Adrenal gland (tissue), 12 donors: Measurements from ENCODE around the gene MS4A13. TPM values are rescaled to one million over a fixed set of nuclear protein-coding genes. Genes with fewer than 3 reads are reported as not detected.
A peak's percentile ranks its signal among the peaks of the same experiment; 100 is the strongest.

Experiments
- DNase-seq, 7 donors: peaks; one replicate each; pipeline ENCODE4 v3.0.0-alpha.2; 2019 to 2020
- H3K27ac ChIP-seq, 5 donors: fragments of 200-600 bp; sonication (generic) in 4 of 5; 1 replicate in 3 of 5; 2 replicates in 2 of 5; pipeline versions ENCODE4 v1.5.1 to v1.8.0; 2016 to 2020; ENCODE audit warnings: mild to moderate bottlenecking in 1 of 5
- H3K27me3 ChIP-seq: fragments of 200-600 bp; 2 replicates; pipeline ENCODE4 v1.8.0; 2021
- H3K36me3 ChIP-seq, 2 donors: fragments of 200-600 bp; replicated peaks in 1 of 2; 1 replicate in 1 of 2; 2 replicates in 1 of 2; pipeline versions ENCODE4 v1.5.1 to v1.8.0; 2018 to 2022
- H3K4me1 ChIP-seq, 2 donors: fragments of 200-600 bp; replicated peaks in 1 of 2; 1 replicate in 1 of 2; 2 replicates in 1 of 2; pipeline versions ENCODE4 v1.5.1 to v1.8.0; 2018 to 2021
- H3K4me3 ChIP-seq, 4 donors: fragments of 200-600 bp; sonication (generic) in 3 of 4; one replicate each; pipeline ENCODE4 v1.5.1; 2016 to 2018
- H3K9me3 ChIP-seq, 3 donors: fragments of 200-600 bp; sonication (generic) in 1 of 3; replicated peaks in 1 of 3; 1 replicate in 2 of 3; 2 replicates in 1 of 3; pipeline versions ENCODE4 v1.5.1 to v1.8.0; 2016 to 2021
- POLR2A ChIP-seq, 2 donors: fragments of 450-650 bp; IDR thresholded peaks; one replicate each; pipeline ENCODE4 v1.6.1; 2017; ENCODE audit warnings: antibody characterized with exemption in 2 of 2, mild to moderate bottlenecking in 2 of 2, moderate library complexity in 1 of 2
- WGBS, 4 donors: extraction: QIAGEN DNeasy Blood & Tissue Kit in 2 of 4; methylation state at CpG; one replicate each; pipeline versions ENCODE4 v1.1.5 to v1.1.7; 2013 to 2017; 5-methylcytosine and 5-hydroxymethylcytosine counted together
- intact Hi-C, 2 donors: fragments of 100-400 bp; cut with DNase I; formaldehyde crosslinking; loops; one replicate each; pipeline versions ENCODE4 v1.14.1 to v1.15.0; 2022 to 2023
- polyA plus RNA-seq, 3 donors: library from polyadenylated mRNA; stranded (reverse); fragments of 200-250 nt in 2 of 3; fragments of 350-450 nt in 1 of 3; fragmentation: Illumina TruSeq in 1 of 3; extraction: RNeasy Lipid Tissue Mini Kit (QIAGEN cat#74804) in 1 of 3; gene quantifications; one replicate each; pipeline ENCODE4 v1.2.3, GENCODE V29; 2013 to 2014
- total RNA-seq, 9 donors: library from RNA; depleted of rRNA in 4 of 9; stranded (reverse); fragments of >200 nt in 4 of 9; fragments of 120-200 nt in 1 of 9; fragmentation: NEBNext Ultra II Directional in 1 of 9; extraction: Animal tissue kit (Norgen Biotek cat#: 25700) in 1 of 9; gene quantifications; one replicate each; pipeline versions ENCODE4 v1.1.0 to v1.2.4, GENCODE V29; 2013 to 2023
- TF ChIP-seq, protein P1 (sequence below), 6 experiments: fragments of 450-650 bp in 4 of 6; fragments of 200-600 bp in 2 of 6; sonication (generic) in 1 of 6; IDR thresholded peaks; 1 replicate in 5 of 6; 2 replicates in 1 of 6; pipeline versions ENCODE4 v1.5.1 to v1.8.0; 2016 to 2021; ENCODE audit warnings: antibody characterized with exemption in 6 of 6, mild to moderate bottlenecking in 2 of 6, moderate library complexity in 1 of 6
- donor health status: healthy with polysubstance abuse.
- donor health status: Bipolar disorder and iron deficiency.
- donor health status: DM: yes; HTN: yes; CAD: no.
- donor health status: DM: no; HTN: no; CAD: no.
- donor health status: DM: no; HTN: no; CAD: no.
- donor health status: DM: yes; HTN: yes; CAD: no.

MS4A13 gene
- total and polyA plus RNA-seq, 12 donors = not detected

GRCh38 chr11:60570970-60571369, 55.8 kb downstream of the MS4A13 start:
- TF ChIP-seq POLR2A (IDR thresholded peaks at IDR 0.05) = no peak
- TF ChIP-seq, protein P1, sequence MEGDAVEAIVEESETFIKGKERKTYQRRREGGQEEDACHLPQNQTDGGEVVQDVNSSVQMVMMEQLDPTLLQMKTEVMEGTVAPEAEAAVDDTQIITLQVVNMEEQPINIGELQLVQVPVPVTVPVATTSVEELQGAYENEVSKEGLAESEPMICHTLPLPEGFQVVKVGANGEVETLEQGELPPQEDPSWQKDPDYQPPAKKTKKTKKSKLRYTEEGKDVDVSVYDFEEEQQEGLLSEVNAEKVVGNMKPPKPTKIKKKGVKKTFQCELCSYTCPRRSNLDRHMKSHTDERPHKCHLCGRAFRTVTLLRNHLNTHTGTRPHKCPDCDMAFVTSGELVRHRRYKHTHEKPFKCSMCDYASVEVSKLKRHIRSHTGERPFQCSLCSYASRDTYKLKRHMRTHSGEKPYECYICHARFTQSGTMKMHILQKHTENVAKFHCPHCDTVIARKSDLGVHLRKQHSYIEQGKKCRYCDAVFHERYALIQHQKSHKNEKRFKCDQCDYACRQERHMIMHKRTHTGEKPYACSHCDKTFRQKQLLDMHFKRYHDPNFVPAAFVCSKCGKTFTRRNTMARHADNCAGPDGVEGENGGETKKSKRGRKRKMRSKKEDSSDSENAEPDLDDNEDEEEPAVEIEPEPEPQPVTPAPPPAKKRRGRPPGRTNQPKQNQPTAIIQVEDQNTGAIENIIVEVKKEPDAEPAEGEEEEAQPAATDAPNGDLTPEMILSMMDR (IDR thresholded peaks at IDR 0.05) = no peak
- Histone ChIP-seq H3K27me3 (no peaks in the 10 kb centered on the region), H3K27ac (no peak overlapping the region), H3K36me3 (no peaks in the 10 kb centered on the region), H3K4me1 (no peaks in the 10 kb centered on the region), H3K4me3 (no peak overlapping the region), H3K9me3 (no peaks in the 10 kb centered on the region)
- intact Hi-C loops = no loop called here
- DNase-seq = no peak
- whole genome bisulfite sequencing, 4 donors = 47 to 71% (median 63%) methylated on average over 1 of the region's 1 CpG

GRCh38 chr11:60589611-60590010, 74.4 kb downstream of the MS4A13 start:
- intact Hi-C loops = no loop called here
- H3K9me3 ChIP-seq = no peaks in the 10 kb centered on the region
- no peaks in the 10 kb centered on the region for H3K27me3 ChIP-seq
- 48 to 76% (median 71%) methylated on average over 2 of the region's 2 CpGs for WGBS, 4 donors
- TF ChIP-seq, protein P1 (IDR thresholded peaks at IDR 0.05) = peak in 1 of 6 experiments; percentile 10
- TF ChIP-seq POLR2A (IDR thresholded peaks at IDR 0.05) = no peak
- no peak for DNase-seq
- no peaks in the 10 kb centered on the region for H3K4me1 ChIP-seq
- no peaks in the 10 kb centered on the region for H3K36me3 ChIP-seq
- H3K27ac ChIP-seq = no peak overlapping the region
- no peak overlapping the region for H3K4me3 ChIP-seq

Other genes starting within 250 kb of the MS4A13 start
- gene MS4A4A, start 234.7 kb upstream of the MS4A13 start, total RNA-seq = 100 to 1,000 TPM in 1 of 9 donors, 10 to 100 TPM in 7, 1 to 10 TPM in 1; 4.0 to 120 (median 65.8) TPM
- gene MS4A4A, start 234.7 kb upstream of the MS4A13 start, polyA plus RNA-seq = 10 to 100 TPM; 19.2 to 33.4 (median 21.8) TPM
- gene MS4A6E, start 188.1 kb upstream of the MS4A13 start, total RNA-seq = not detected
- 10 to 100 TPM in 1 of 3 donors, not detected in 2; 11.2 TPM for gene MS4A6E, start 188.1 kb upstream of the MS4A13 start, polyA plus RNA-seq
- gene MS4A7, start 136.9 kb upstream of the MS4A13 start, total RNA-seq = 100 to 1,000 TPM in 1 of 9 donors, 10 to 100 TPM in 7, 1 to 10 TPM in 1; 7.8 to 131 (median 74.4) TPM
- gene MS4A7, start 136.9 kb upstream of the MS4A13 start, polyA plus RNA-seq = 10 to 100 TPM; 17.5 to 38.1 (median 18.9) TPM
- gene MS4A14, start 118.9 kb upstream of the MS4A13 start, total RNA-seq = 1 to 10 TPM in 7 of 9 donors, under 1 TPM in 2; 0.44 to 4.4 (median 1.8) TPM
- gene MS4A14, start 118.9 kb upstream of the MS4A13 start, polyA plus RNA-seq = 1 to 10 TPM; 1.5 to 6.0 (median 4.9) TPM
- gene MS4A5, start 85.8 kb upstream of the MS4A13 start, total RNA-seq = not detected
- not detected for gene MS4A5, start 85.8 kb upstream of the MS4A13 start, polyA plus RNA-seq
- 1 to 10 TPM in 1 of 9 donors, under 1 TPM in 6, not detected in 2; 0.07 to 1.0 (median 0.54) TPM for gene MS4A1, start 59.5 kb upstream of the MS4A13 start, total RNA-seq
- under 1 TPM; 0.30 to 0.71 (median 0.40) TPM for gene MS4A1, start 59.5 kb upstream of the MS4A13 start, polyA plus RNA-seq
- gene MS4A12, start 22.6 kb upstream of the MS4A13 start, total RNA-seq = not detected
- not detected for gene MS4A12, start 22.6 kb upstream of the MS4A13 start, polyA plus RNA-seq
- under 1 TPM in 2 of 9 donors, not detected in 7; 0.46 to 0.67 TPM for gene MS4A8, start 184.2 kb downstream of the MS4A13 start, total RNA-seq
- 1 to 10 TPM in 2 of 3 donors, under 1 TPM in 1; 0.27 to 2.0 (median 1.5) TPM for gene MS4A8, start 184.2 kb downstream of the MS4A13 start, polyA plus RNA-seq
- not detected for gene MS4A18, start 209.3 kb downstream of the MS4A13 start, total RNA-seq
- gene MS4A18, start 209.3 kb downstream of the MS4A13 start, polyA plus RNA-seq = not detected
- gene MS4A15, start 241.5 kb downstream of the MS4A13 start, total RNA-seq = under 1 TPM in 2 of 9 donors, not detected in 7; 0.25 to 0.28 TPM
- gene MS4A15, start 241.5 kb downstream of the MS4A13 start, polyA plus RNA-seq = under 1 TPM in 2 of 3 donors, not detected in 1; 0.07 to 0.22 TPM